ENCODE measurements around the gene GPLD1.
A peak's percentile ranks its signal among the peaks of the same experiment; 100 is the strongest.

The GPLD1 gene

GRCh38 chr6:24394061-24394779, 95.2 kb downstream of the GPLD1 start:
- Histone ChIP-seq H3K36me3 (ENCODE audit: low read depth) (no peaks in the 10 kb centered on the region), H3K4me3 (ENCODE audit: severe bottlenecking) (no peak overlapping the region), H3K9me3 (ENCODE audit: severe bottlenecking) (no peaks in the 10 kb centered on the region), H3K27ac (ENCODE audit: poor library complexity, severe bottlenecking) (no peak overlapping the region), H3K4me1 (ENCODE audit: insufficient read depth, poor library complexity, severe bottlenecking) (peaks cover 5% of the 10 kb centered on the region), H3K27me3 (ENCODE audit: insufficient read depth, poor library complexity, severe bottlenecking) (no peaks in the 10 kb centered on the region)
- no peak for TF ChIP-seq CTCF (IDR thresholded peaks at IDR 0.05; ENCODE audit: poor library complexity, severe bottlenecking)
- no peak for DNase-seq (ENCODE audit: low spot score)
- ATAC-seq (ENCODE audit: low read depth) = no peak

- Histone ChIP-seq H3K36me3 (ENCODE audit: low read depth) (no peaks in the 10 kb centered on the region), H3K27ac (ENCODE audit: poor library complexity, severe bottlenecking) (no peak overlapping the region), H3K9me3 (ENCODE audit: severe bottlenecking) (peaks cover 2% of the 10 kb centered on the region), H3K4me1 (ENCODE audit: insufficient read depth, poor library complexity, severe bottlenecking) (peaks cover 10% of the 10 kb centered on the region), H3K27me3 (ENCODE audit: insufficient read depth, poor library complexity, severe bottlenecking) (no peaks in the 10 kb centered on the region), H3K4me3 (ENCODE audit: severe bottlenecking) (no peak overlapping the region)
- no peak for TF ChIP-seq CTCF (IDR thresholded peaks at IDR 0.05; ENCODE audit: poor library complexity, severe bottlenecking)
- DNase-seq (ENCODE audit: low spot score) = no peak
- no peak for ATAC-seq (ENCODE audit: low read depth)
These were observed 97.5 kb downstream of the GPLD1 start for GRCh38 chr6:24391756-24392405.

GRCh38 chr6:24391208-24391607, 98.2 kb downstream of the GPLD1 start:
- Histone ChIP-seq H3K36me3 (ENCODE audit: low read depth) (no peaks in the 10 kb centered on the region), H3K4me1 (ENCODE audit: insufficient read depth, poor library complexity, severe bottlenecking) (peaks cover 10% of the 10 kb centered on the region), H3K4me3 (ENCODE audit: severe bottlenecking) (no peak overlapping the region), H3K27me3 (ENCODE audit: insufficient read depth, poor library complexity, severe bottlenecking) (no peaks in the 10 kb centered on the region), H3K9me3 (ENCODE audit: severe bottlenecking) (peaks cover 3% of the 10 kb centered on the region), H3K27ac (ENCODE audit: poor library complexity, severe bottlenecking) (no peak overlapping the region)
- DNase-seq (ENCODE audit: low spot score) (no peak), ATAC-seq (ENCODE audit: low read depth) (no peak)
- TF ChIP-seq CTCF (IDR thresholded peaks at IDR 0.05; ENCODE audit: poor library complexity, severe bottlenecking) = no peak

- no peak for DNase-seq (ENCODE audit: low spot score)
- H3K9me3 ChIP-seq (ENCODE audit: severe bottlenecking) = peaks cover 3% of the 10 kb centered on the region
- peak; percentile 58; the same call in 1 of the 3 replicates for ATAC-seq (ENCODE audit: low read depth)
- H3K4me1 ChIP-seq (ENCODE audit: insufficient read depth, poor library complexity, severe bottlenecking) = peaks cover 5% of the 10 kb centered on the region
- no peaks in the 10 kb centered on the region for H3K36me3 ChIP-seq (ENCODE audit: low read depth)
- H3K27ac ChIP-seq (ENCODE audit: poor library complexity, severe bottlenecking) = no peak overlapping the region
- no peaks in the 10 kb centered on the region for H3K27me3 ChIP-seq (ENCODE audit: insufficient read depth, poor library complexity, severe bottlenecking)
- no peak overlapping the region for H3K4me3 ChIP-seq (ENCODE audit: severe bottlenecking)
- no peak for TF ChIP-seq CTCF (IDR thresholded peaks at IDR 0.05; ENCODE audit: poor library complexity, severe bottlenecking)
These were observed 101.6 kb downstream of the GPLD1 start for GRCh38 chr6:24387818-24388217.
